ENCODE measurements around the gene GNL1. TPM values are rescaled to one million over a fixed set of nuclear protein-coding genes. Genes with fewer than 3 reads are reported as not detected.

The GNL1 gene
- total and polyA plus RNA-seq, 9 of the 15 experiments (the other 6 are each of a cell fraction or from before 2014, with no cell fraction given): 0.73 to 112 (median 58.0) TPM

GRCh38 chr6:30541515-30542403, 14.5 kb downstream of the GNL1 start (continued):
- no peak for TF ChIP-seq CUX1 (CRISPR knock-in tag; IDR thresholded peaks at IDR 0.05)
- no peak for TF ChIP-seq DIDO1 (tag; IDR thresholded peaks at IDR 0.05; ENCODE audit: low read depth)
- peak; percentile 78; the same call in 1 of the 2 replicates for TF ChIP-seq KLF13 (tag; IDR thresholded peaks at IDR 0.05; ENCODE audit: borderline replicate concordance, low read depth)
- no peak for TF ChIP-seq ZNF232 (CRISPR knock-in tag; IDR thresholded peaks at IDR 0.05)
- no peak for TF ChIP-seq ZEB2 (IDR thresholded peaks at IDR 0.05)
- TF ChIP-seq UBTF (IDR thresholded peaks at IDR 0.05; ENCODE audit: borderline replicate concordance in 1 of 2, low read depth in 2 of 2, low read length in 2 of 2): no peak
- TF ChIP-seq DLX4 (CRISPR knock-in tag; IDR thresholded peaks at IDR 0.05): no peak
- TF ChIP-seq PTTG1 (tag; IDR thresholded peaks at IDR 0.05; ENCODE audit: low read depth): no peak
- TF ChIP-seq FOXK2 (conservative IDR thresholded peaks at IDR 0.05 in 1 of 2, IDR thresholded peaks at IDR 0.05 in 1 of 2; ENCODE audit: low read depth in 2 of 2): peak in 1 of 2 experiments; percentile 12; a peak in 1 of 4 replicates
- no peak for TF ChIP-seq MBD1 (CRISPR knock-in tag; IDR thresholded peaks at IDR 0.05)
- TF ChIP-seq ARHGAP35 (IDR thresholded peaks at IDR 0.05; ENCODE audit: partially characterized antibody): peak; percentile 9
- no peak for TF ChIP-seq ZNF217 (CRISPR knock-in tag; IDR thresholded peaks at IDR 0.05)
- no peak; the same call in 1 of the 2 replicates for TF ChIP-seq PKNOX1 (IDR thresholded peaks at IDR 0.05)
- no peak for TF ChIP-seq POLR2AphosphoS5 (IDR thresholded peaks at IDR 0.05; ENCODE audit: control insufficient read depth, insufficient read depth, low read depth, low read length)
- no peak for TF ChIP-seq HDGF (IDR thresholded peaks at IDR 0.05)
- TF ChIP-seq ZNF224 (CRISPR knock-in tag; IDR thresholded peaks at IDR 0.05): no peak

Measured in K562 (cell line).